ENCODE results near the gene PLCH2.

DNA sequence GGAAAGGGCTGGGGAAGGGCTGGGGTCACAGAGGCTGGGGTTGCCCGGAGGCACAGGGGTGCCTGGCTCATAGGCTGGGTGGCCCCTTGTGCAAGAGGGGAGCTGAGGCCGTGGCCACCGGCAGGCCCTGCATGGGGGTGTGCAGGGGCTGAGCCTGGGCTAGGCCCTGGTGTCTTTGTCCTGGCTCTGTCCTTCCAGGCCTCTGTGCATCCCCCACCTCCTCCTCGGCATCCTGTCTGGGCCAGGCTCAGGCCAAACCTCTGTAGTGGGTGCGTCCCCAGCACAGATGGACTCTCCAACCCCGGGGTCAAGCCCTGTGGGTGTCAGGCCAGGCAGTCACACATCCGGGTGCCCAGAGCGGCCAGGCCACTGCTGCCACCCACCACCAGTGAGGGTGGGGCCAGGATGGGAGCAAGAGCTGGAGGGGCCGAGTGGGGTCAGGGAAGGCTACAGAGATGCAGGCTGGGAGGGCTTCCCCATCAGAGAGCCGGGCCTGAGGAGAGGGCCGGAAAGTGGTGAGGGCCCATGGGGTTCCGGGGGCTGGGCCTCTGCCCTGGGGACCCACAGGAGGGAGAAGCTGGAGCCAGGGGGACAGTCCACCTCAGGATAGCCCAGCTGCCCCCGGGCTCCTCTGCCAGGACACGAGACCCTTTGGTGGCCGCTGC is 30.9 kb downstream of the PLCH2 start:
- no peak for TF ChIP-seq EZH2phosphoT487 (IDR thresholded peaks at IDR 0.05; ENCODE audit: borderline replicate concordance, low read depth, low read length)
- TF ChIP-seq, protein P1, sequence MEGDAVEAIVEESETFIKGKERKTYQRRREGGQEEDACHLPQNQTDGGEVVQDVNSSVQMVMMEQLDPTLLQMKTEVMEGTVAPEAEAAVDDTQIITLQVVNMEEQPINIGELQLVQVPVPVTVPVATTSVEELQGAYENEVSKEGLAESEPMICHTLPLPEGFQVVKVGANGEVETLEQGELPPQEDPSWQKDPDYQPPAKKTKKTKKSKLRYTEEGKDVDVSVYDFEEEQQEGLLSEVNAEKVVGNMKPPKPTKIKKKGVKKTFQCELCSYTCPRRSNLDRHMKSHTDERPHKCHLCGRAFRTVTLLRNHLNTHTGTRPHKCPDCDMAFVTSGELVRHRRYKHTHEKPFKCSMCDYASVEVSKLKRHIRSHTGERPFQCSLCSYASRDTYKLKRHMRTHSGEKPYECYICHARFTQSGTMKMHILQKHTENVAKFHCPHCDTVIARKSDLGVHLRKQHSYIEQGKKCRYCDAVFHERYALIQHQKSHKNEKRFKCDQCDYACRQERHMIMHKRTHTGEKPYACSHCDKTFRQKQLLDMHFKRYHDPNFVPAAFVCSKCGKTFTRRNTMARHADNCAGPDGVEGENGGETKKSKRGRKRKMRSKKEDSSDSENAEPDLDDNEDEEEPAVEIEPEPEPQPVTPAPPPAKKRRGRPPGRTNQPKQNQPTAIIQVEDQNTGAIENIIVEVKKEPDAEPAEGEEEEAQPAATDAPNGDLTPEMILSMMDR (conservative IDR thresholded peaks at IDR 0.05; ENCODE audit: low read length), result no peak
